Measurements from ENCODE around the gene FARS2. TPM values are rescaled to one million over a fixed set of nuclear protein-coding genes. Genes with fewer than 3 reads are reported as not detected.

Gene FARS2
- total RNA-seq, 1 donor from 2014 or later, result 8.2 TPM

GRCh38 chr6:5300206-5300764 lies 39.0 kb downstream of the FARS2 start:
- no peak for DNase-seq (ENCODE audit: low read depth)
- H3K27me3 ChIP-seq (ENCODE audit: control insufficient read depth, insufficient read depth, low read length), result no peaks in the 10 kb centered on the region
- no peaks in the 10 kb centered on the region for H3K36me3 ChIP-seq (ENCODE audit: control insufficient read depth, insufficient read depth, low read length)
- TF ChIP-seq, protein P1, sequence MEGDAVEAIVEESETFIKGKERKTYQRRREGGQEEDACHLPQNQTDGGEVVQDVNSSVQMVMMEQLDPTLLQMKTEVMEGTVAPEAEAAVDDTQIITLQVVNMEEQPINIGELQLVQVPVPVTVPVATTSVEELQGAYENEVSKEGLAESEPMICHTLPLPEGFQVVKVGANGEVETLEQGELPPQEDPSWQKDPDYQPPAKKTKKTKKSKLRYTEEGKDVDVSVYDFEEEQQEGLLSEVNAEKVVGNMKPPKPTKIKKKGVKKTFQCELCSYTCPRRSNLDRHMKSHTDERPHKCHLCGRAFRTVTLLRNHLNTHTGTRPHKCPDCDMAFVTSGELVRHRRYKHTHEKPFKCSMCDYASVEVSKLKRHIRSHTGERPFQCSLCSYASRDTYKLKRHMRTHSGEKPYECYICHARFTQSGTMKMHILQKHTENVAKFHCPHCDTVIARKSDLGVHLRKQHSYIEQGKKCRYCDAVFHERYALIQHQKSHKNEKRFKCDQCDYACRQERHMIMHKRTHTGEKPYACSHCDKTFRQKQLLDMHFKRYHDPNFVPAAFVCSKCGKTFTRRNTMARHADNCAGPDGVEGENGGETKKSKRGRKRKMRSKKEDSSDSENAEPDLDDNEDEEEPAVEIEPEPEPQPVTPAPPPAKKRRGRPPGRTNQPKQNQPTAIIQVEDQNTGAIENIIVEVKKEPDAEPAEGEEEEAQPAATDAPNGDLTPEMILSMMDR (IDR thresholded peaks at IDR 0.05; ENCODE audit: insufficient read depth, low read length, poor library complexity, severe bottlenecking), result no peak
- H3K4me3 ChIP-seq (ENCODE audit: low read depth, low read length), result no peak overlapping the region

GRCh38 chr6:5302220-5302946 lies 41.1 kb downstream of the FARS2 start:
- DNase-seq (ENCODE audit: low read depth), result no peak
- Histone ChIP-seq H3K4me3 (ENCODE audit: low read depth, low read length) (no peak overlapping the region), H3K36me3 (ENCODE audit: control insufficient read depth, insufficient read depth, low read length) (no peaks in the 10 kb centered on the region), H3K27me3 (ENCODE audit: control insufficient read depth, insufficient read depth, low read length) (no peaks in the 10 kb centered on the region)
- TF ChIP-seq, protein P1 (IDR thresholded peaks at IDR 0.05; ENCODE audit: insufficient read depth, low read length, poor library complexity, severe bottlenecking), result no peak

GRCh38 chr6:5302995-5303622 lies 41.8 kb downstream of the FARS2 start:
- DNase-seq (ENCODE audit: low read depth), result no peak
- Histone ChIP-seq H3K4me3 (ENCODE audit: low read depth, low read length) (no peak overlapping the region), H3K36me3 (ENCODE audit: control insufficient read depth, insufficient read depth, low read length) (no peaks in the 10 kb centered on the region), H3K27me3 (ENCODE audit: control insufficient read depth, insufficient read depth, low read length) (no peaks in the 10 kb centered on the region)
- TF ChIP-seq, protein P1 (IDR thresholded peaks at IDR 0.05; ENCODE audit: insufficient read depth, low read length, poor library complexity, severe bottlenecking), result peak; percentile 79

DNA sequence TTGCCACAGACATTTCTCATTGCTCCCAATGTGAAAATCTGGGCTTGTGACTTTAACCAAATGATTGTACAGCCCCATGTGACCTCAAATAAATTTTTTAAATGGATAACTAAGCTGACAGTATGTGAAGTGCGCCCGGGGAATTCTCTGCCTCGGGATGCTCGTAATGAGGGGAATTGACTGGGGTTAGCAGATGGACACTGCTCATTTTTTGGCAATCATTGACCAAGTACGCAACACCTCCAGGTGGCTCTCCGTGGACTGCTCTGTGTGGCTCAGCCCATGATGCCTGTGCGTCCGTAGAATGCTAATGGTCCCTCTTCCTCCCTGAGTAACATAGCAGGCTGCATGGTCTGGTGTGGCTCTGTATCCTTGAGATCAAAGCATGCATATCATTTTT lies 42.4 kb downstream of the FARS2 start:
- Histone ChIP-seq H3K36me3 (ENCODE audit: control insufficient read depth, insufficient read depth, low read length) (no peaks in the 10 kb centered on the region), H3K4me3 (ENCODE audit: low read depth, low read length) (no peak overlapping the region), H3K27me3 (ENCODE audit: control insufficient read depth, insufficient read depth, low read length) (no peaks in the 10 kb centered on the region)
- TF ChIP-seq, protein P1 (IDR thresholded peaks at IDR 0.05; ENCODE audit: insufficient read depth, low read length, poor library complexity, severe bottlenecking), result no peak
- DNase-seq (ENCODE audit: low read depth), result no peak

- TF ChIP-seq, protein P1 (IDR thresholded peaks at IDR 0.05; ENCODE audit: insufficient read depth, low read length, poor library complexity, severe bottlenecking), result no peak
- no peak for DNase-seq (ENCODE audit: low read depth)
- Histone ChIP-seq H3K36me3 (ENCODE audit: control insufficient read depth, insufficient read depth, low read length) (no peaks in the 10 kb centered on the region), H3K27me3 (ENCODE audit: control insufficient read depth, insufficient read depth, low read length) (no peaks in the 10 kb centered on the region), H3K4me3 (ENCODE audit: low read depth, low read length) (no peak overlapping the region)
Measured at GRCh38 chr6:5305968-5306626, 44.8 kb downstream of the FARS2 start.

Data from kidney epithelial cell (primary cell).